Measurements from ENCODE around the gene MRPL45. TPM values are rescaled to one million over a fixed set of nuclear protein-coding genes. Genes with fewer than 3 reads are reported as not detected.

The MRPL45 gene
- total and polyA plus RNA-seq, 7 experiments from 2014 or later, result 15.7 to 41.6 (median 23.7) TPM

DNA sequence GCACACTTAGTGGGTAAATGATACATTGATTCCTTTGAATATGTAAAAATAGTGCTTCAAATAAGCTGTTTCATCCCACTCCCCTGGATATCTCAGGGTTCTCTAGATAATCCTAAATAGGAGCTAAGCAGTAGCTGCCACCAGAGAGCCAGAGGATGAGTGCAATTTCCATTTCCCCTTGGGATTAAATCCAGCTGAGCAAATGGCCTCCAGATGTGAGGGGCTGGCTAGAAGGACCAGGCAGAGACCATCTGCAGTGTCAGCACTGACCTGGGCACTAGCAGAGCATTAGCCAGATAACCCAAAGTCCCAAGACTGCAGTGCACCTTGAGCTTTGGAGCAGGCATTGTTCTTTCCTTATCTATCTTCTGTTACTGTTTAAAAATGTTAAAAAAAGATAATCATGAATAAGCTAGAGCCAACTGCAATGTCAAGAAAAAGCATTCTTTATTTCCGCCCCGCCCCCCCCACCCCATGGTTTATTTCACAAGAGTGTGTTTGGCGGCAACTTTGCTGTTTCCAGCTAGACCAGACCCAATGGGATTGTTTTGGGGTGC lies 27.3 kb downstream of the MRPL45 start:
- Mint-ChIP-seq H3K36me3 (peaks cover 3 to 19% (median 14%) of the 10 kb centered on the region in 5 donors), H3K4me3 (no peak overlapping the region), H3K27me3 (peaks cover 0 to 3% (median 0%) of the 10 kb centered on the region in 5 donors), H3K9me3 (no peaks in the 10 kb centered on the region), H3K27ac (no peak overlapping the region), H3K4me1 (peaks cover 4 to 20% (median 10%) of the 10 kb centered on the region in 7 donors)
- no peaks in the 10 kb centered on the region for H3K27me3 ChIP-seq (ENCODE audit: control insufficient read depth in 2 of 2, insufficient read depth in 2 of 2, low read length in 2 of 2)
- intact Hi-C loops (cut with micrococcal nuclease), result loop anchor here in 1 of 2 donors (5.0 kb wide), 1 partner anchor 622 kb away; no protein-coding TSS in a partner anchor
- POLR2A ChIA-PET, result interaction anchor here (0.6 kb wide), 1 partner anchor 1162 kb away, joined by 7 read pairs; no protein-coding TSS in a partner anchor
- no peak overlapping the region for H3K27ac ChIP-seq (ENCODE audit: low read depth, low read length)
- H3K9me3 ChIP-seq (ENCODE audit: control insufficient read depth in 2 of 3, low read length in 3 of 3), result no peaks in the 10 kb centered on the region
- no peak for DNase-seq
- no peak for ATAC-seq
- CTCF ChIA-PET, result interaction anchor here (1.1 to 1.3 kb wide), 2 partner anchors 25 to 57 kb away, joined by 3 to 5 read pairs; no protein-coding TSS in a partner anchor
- H3K4me3 ChIP-seq (ENCODE audit: low read length), result no peak overlapping the region
- H3K36me3 ChIP-seq (ENCODE audit: control insufficient read depth in 2 of 3, insufficient read depth in 3 of 3, low read length in 3 of 3), result peaks cover 0 to 34% (median 0%) of the 10 kb centered on the region in 3 experiments
- no peaks in the 10 kb centered on the region for H3K4me1 ChIP-seq (ENCODE audit: control insufficient read depth in 2 of 2, insufficient read depth in 2 of 2, low read length in 2 of 2)

- H3K36me3 ChIP-seq (ENCODE audit: control insufficient read depth in 2 of 3, insufficient read depth in 3 of 3, low read length in 3 of 3), result peaks cover 0 to 30% (median 0%) of the 10 kb centered on the region in 3 experiments
- ChIA-PET POLR2A (interaction anchor here (0.5 to 0.6 kb wide), 2 partner anchors 912 to 1161 kb away, joined by 3 to 7 read pairs; no protein-coding TSS in a partner anchor), CTCF (interaction anchor here (0.6 to 1.1 kb wide), 2 partner anchors 11 to 24 kb away, joined by 4 to 5 read pairs; no protein-coding TSS in a partner anchor)
- no peaks in the 10 kb centered on the region for H3K27me3 ChIP-seq (ENCODE audit: control insufficient read depth in 2 of 2, insufficient read depth in 2 of 2, low read length in 2 of 2)
- H3K4me3 ChIP-seq (ENCODE audit: low read length), result no peak overlapping the region
- peaks cover 4 to 20% (median 10%) of the 10 kb centered on the region in 7 donors for H3K4me1 Mint-ChIP-seq
- peaks cover 0 to 3% (median 0%) of the 10 kb centered on the region in 5 donors for H3K27me3 Mint-ChIP-seq
- peaks cover 3 to 16% (median 12%) of the 10 kb centered on the region in 5 donors for H3K36me3 Mint-ChIP-seq
- no peaks in the 10 kb centered on the region for H3K9me3 Mint-ChIP-seq
- H3K27ac ChIP-seq (ENCODE audit: low read depth, low read length), result no peak overlapping the region
- no peaks in the 10 kb centered on the region for H3K9me3 ChIP-seq (ENCODE audit: control insufficient read depth in 2 of 3, low read length in 3 of 3)
- H3K27ac Mint-ChIP-seq, result peak overlapping the region in 1 of 9 donors; percentile 72
- no peak overlapping the region for H3K4me3 Mint-ChIP-seq
- intact Hi-C loops (cut with micrococcal nuclease), result loop anchor here in 1 of 2 donors (5.0 kb wide), 1 partner anchor 622 kb away; no protein-coding TSS in a partner anchor
- ATAC-seq (no peak), DNase-seq (no peak)
- no peaks in the 10 kb centered on the region for H3K4me1 ChIP-seq (ENCODE audit: control insufficient read depth in 2 of 2, insufficient read depth in 2 of 2, low read length in 2 of 2)
These were observed 27.8 kb downstream of the MRPL45 start for GRCh38 chr17:38324772-38325171.

DNA sequence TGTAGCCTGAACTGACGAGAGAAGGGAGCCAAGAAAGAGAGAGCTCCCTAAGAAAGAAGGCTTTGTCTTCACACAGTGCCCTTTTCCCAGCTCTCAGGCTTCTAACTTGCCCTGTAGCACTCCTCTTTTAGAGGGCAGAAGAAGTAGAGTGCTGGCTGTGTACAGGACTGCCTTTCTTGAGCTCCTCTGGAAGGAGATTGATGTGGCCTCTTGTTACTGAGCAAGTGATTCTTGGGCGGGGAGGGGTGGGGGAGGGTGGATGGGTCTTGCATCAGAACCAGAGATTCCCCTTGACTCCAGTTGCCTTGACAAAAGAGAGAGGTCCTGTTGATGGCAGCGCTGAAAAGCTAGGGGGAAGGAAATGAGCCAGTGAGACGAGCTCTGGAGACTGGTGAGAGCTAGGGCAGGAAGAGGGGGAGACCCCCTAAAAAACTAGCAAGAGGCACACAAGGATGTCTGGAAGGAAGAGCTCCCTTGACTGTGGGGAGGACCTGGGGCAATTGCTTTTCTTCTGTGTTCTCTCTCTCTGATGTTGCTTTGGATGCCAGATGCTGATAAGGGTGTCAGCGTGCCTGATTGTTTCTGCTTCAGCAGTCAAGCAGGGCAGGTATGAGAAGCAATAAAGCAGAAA lies 28.4 kb downstream of the MRPL45 start:
- no peak overlapping the region for H3K27ac ChIP-seq (ENCODE audit: low read depth, low read length)
- peaks cover 4 to 20% (median 10%) of the 10 kb centered on the region in 7 donors for H3K4me1 Mint-ChIP-seq
- H3K27ac Mint-ChIP-seq, result peak overlapping the region in 4 of 9 donors; percentile 5 to 72 (median 34)
- CTCF ChIA-PET, result interaction anchor here (0.6 kb wide), 2 partner anchors 10 to 819 kb away, joined by 3 to 4 read pairs; no protein-coding TSS in a partner anchor
- no peaks in the 10 kb centered on the region for H3K9me3 ChIP-seq (ENCODE audit: control insufficient read depth in 2 of 3, low read length in 3 of 3)
- peaks cover 0 to 8% (median 0%) of the 10 kb centered on the region in 5 donors for H3K27me3 Mint-ChIP-seq
- ATAC-seq (no peak), DNase-seq (no peak)
- no peaks in the 10 kb centered on the region for H3K9me3 Mint-ChIP-seq
- intact Hi-C loops (cut with micrococcal nuclease), result no loop called here
- no peak overlapping the region for H3K4me3 ChIP-seq (ENCODE audit: low read length)
- H3K27me3 ChIP-seq (ENCODE audit: control insufficient read depth in 2 of 2, insufficient read depth in 2 of 2, low read length in 2 of 2), result no peaks in the 10 kb centered on the region
- H3K4me3 Mint-ChIP-seq, result no peak overlapping the region
- H3K36me3 ChIP-seq (ENCODE audit: control insufficient read depth in 2 of 3, insufficient read depth in 3 of 3, low read length in 3 of 3), result peaks cover 0 to 26% (median 0%) of the 10 kb centered on the region in 3 experiments
- POLR2A ChIA-PET, result interaction anchor here (0.5 to 1.4 kb wide), 2 partner anchors 27 to 913 kb away, joined by 3 read pairs; partner anchors contain the start of gene SOCS7
- peaks cover 3 to 12% (median 11%) of the 10 kb centered on the region in 5 donors for H3K36me3 Mint-ChIP-seq
- no peaks in the 10 kb centered on the region for H3K4me1 ChIP-seq (ENCODE audit: control insufficient read depth in 2 of 2, insufficient read depth in 2 of 2, low read length in 2 of 2)

- H3K27me3 ChIP-seq (ENCODE audit: control insufficient read depth in 2 of 2, insufficient read depth in 2 of 2, low read length in 2 of 2), result no peaks in the 10 kb centered on the region
- no peaks in the 10 kb centered on the region for H3K9me3 ChIP-seq (ENCODE audit: control insufficient read depth in 2 of 3, low read length in 3 of 3)
- H3K27ac ChIP-seq (ENCODE audit: low read depth, low read length), result no peak overlapping the region
- no peak overlapping the region for H3K4me3 ChIP-seq (ENCODE audit: low read length)
- Mint-ChIP-seq H3K27ac (peak overlapping the region in 2 of 9 donors; percentile 49 to 58), H3K9me3 (no peaks in the 10 kb centered on the region), H3K4me3 (no peak overlapping the region), H3K27me3 (peaks cover 0 to 12% (median 2%) of the 10 kb centered on the region in 5 donors), H3K4me1 (peaks cover 4 to 20% (median 10%) of the 10 kb centered on the region in 7 donors), H3K36me3 (peaks cover 0 to 6% (median 4%) of the 10 kb centered on the region in 5 donors)
- peak; percentile 63 for ATAC-seq
- no peak for DNase-seq
- H3K36me3 ChIP-seq (ENCODE audit: control insufficient read depth in 2 of 3, insufficient read depth in 3 of 3, low read length in 3 of 3), result peaks cover 0 to 15% (median 0%) of the 10 kb centered on the region in 3 experiments
- ChIA-PET POLR2A (no interaction called here), CTCF (no interaction called here)
- intact Hi-C loops (cut with micrococcal nuclease), result no loop called here
- H3K4me1 ChIP-seq (ENCODE audit: control insufficient read depth in 2 of 2, insufficient read depth in 2 of 2, low read length in 2 of 2), result no peaks in the 10 kb centered on the region
These were observed 30.2 kb downstream of the MRPL45 start for GRCh38 chr17:38326996-38327792.

DNA sequence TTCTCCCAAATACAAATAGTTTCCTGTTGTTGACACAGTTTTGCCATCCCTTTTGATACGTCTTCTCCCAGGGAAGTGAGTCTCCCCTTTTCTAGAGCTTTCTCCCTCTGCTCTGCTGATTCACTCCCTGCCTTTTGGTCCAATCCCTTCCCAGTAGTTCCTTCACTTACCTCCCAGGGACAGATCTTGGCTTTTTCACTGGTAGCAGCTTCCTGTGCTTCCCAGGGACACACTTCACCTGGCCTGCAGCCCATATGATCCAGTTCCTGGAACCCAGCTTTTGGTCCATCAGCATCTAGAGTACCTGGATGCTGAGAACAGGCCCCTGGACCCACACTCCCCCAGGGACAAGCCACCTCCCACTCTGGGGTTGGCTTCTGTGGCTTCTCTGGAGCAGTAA lies 31.0 kb downstream of the MRPL45 start:
- intact Hi-C loops (cut with micrococcal nuclease), result no loop called here
- no peaks in the 10 kb centered on the region for H3K4me1 ChIP-seq (ENCODE audit: control insufficient read depth in 2 of 2, insufficient read depth in 2 of 2, low read length in 2 of 2)
- no peak overlapping the region for H3K4me3 ChIP-seq (ENCODE audit: low read length)
- H3K4me1 Mint-ChIP-seq, result peaks cover 4 to 20% (median 10%) of the 10 kb centered on the region in 7 donors
- H3K27ac Mint-ChIP-seq, result peak overlapping the region in 2 of 9 donors; percentile 32 to 48
- ChIA-PET CTCF (no interaction called here), POLR2A (no interaction called here)
- H3K9me3 Mint-ChIP-seq, result no peaks in the 10 kb centered on the region
- no peak overlapping the region for H3K4me3 Mint-ChIP-seq
- no peaks in the 10 kb centered on the region for H3K27me3 ChIP-seq (ENCODE audit: control insufficient read depth in 2 of 2, insufficient read depth in 2 of 2, low read length in 2 of 2)
- H3K36me3 ChIP-seq (ENCODE audit: control insufficient read depth in 2 of 3, insufficient read depth in 3 of 3, low read length in 3 of 3), result peaks cover 0 to 9% (median 0%) of the 10 kb centered on the region in 3 experiments
- no peaks in the 10 kb centered on the region for H3K9me3 ChIP-seq (ENCODE audit: control insufficient read depth in 2 of 3, low read length in 3 of 3)
- DNase-seq, result no peak
- no peak overlapping the region for H3K27ac ChIP-seq (ENCODE audit: low read depth, low read length)
- peaks cover 0 to 1% (median 0%) of the 10 kb centered on the region in 5 donors for H3K36me3 Mint-ChIP-seq
- ATAC-seq, result no peak
- peaks cover 0 to 12% (median 2%) of the 10 kb centered on the region in 5 donors for H3K27me3 Mint-ChIP-seq

DNA sequence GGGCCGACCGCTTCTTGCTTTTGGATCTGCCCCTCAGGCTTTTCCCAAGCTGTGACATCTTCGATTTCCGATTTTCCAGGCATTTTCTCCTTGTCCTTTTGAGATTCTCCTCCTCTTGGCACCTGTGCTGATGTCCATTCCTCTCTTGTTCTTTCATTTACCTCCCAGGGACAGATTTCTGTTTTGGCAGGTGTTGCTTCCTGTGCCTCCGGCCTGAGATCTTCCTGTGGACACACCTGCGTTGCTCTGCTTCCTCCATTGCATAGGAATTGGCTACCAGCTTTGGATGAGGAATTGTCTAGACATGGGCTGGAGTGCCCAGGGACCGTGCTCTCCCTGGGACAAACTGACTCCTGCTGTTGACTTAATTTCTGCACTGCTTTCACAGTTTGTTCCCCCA lies 31.7 kb downstream of the MRPL45 start:
- Histone ChIP-seq H3K4me3 (ENCODE audit: low read length) (no peak overlapping the region), H3K36me3 (ENCODE audit: control insufficient read depth in 2 of 3, insufficient read depth in 3 of 3, low read length in 3 of 3) (peaks cover 0 to 2% (median 0%) of the 10 kb centered on the region in 3 experiments), H3K27me3 (ENCODE audit: control insufficient read depth in 2 of 2, insufficient read depth in 2 of 2, low read length in 2 of 2) (no peaks in the 10 kb centered on the region), H3K4me1 (ENCODE audit: control insufficient read depth in 2 of 2, insufficient read depth in 2 of 2, low read length in 2 of 2) (no peaks in the 10 kb centered on the region), H3K9me3 (ENCODE audit: control insufficient read depth in 2 of 3, low read length in 3 of 3) (no peaks in the 10 kb centered on the region), H3K27ac (ENCODE audit: low read depth, low read length) (no peak overlapping the region)
- H3K9me3 Mint-ChIP-seq, result no peaks in the 10 kb centered on the region
- H3K36me3 Mint-ChIP-seq, result no peaks in the 10 kb centered on the region
- peaks cover 0 to 16% (median 3%) of the 10 kb centered on the region in 5 donors for H3K27me3 Mint-ChIP-seq
- H3K4me3 Mint-ChIP-seq, result no peak overlapping the region
- intact Hi-C loops (cut with micrococcal nuclease), result no loop called here
- H3K4me1 Mint-ChIP-seq, result peaks cover 4 to 20% (median 10%) of the 10 kb centered on the region in 7 donors
- POLR2A ChIA-PET, result no interaction called here
- no peak overlapping the region for H3K27ac Mint-ChIP-seq
- CTCF ChIA-PET, result interaction anchor here (1.1 kb wide), 1 partner anchor 21 kb away, joined by 5 read pairs; no protein-coding TSS in a partner anchor
- DNase-seq (no peak), ATAC-seq (no peak)
